ENCODE measurements around the gene ACAA2. TPM values are rescaled to one million over a fixed set of nuclear protein-coding genes. Genes with fewer than 3 reads are reported as not detected.
"Not testable (repeated sequence)": the region's sequence is repeated elsewhere in the genome, so short reads cannot be mapped to it uniquely, and the experiment has no call there.

The ACAA2 gene
- total RNA-seq, 2 donors from 2014 or later, result 19.9 to 37.0 TPM

DNA sequence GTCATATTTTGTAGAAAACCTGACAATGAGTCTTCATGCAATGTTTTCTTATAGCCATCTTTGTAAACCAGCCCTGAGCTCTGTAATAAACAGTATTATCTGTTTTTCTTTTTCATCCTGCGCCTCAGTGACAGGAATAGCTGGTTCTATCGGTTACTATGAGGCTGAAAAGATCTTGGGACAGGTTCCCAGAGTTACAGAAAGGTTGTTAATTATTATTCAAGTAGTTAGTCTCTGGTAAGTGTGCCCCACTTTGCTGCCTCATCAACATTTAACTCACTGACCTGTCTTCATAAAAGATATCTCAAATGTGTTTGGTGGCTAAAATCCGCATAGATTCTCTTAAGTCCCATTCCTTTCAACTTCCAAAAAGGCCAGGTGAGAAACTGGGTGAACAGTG lies 18.6 kb downstream of the ACAA2 start:
- intact Hi-C loops (cut with DNase I), result no loop called here
- DNase-seq (ENCODE audit: low spot score), result no peak
- H3K27ac ChIP-seq, result no peak overlapping the region
- H3K36me3 ChIP-seq, result no peaks in the 10 kb centered on the region
- H3K27me3 ChIP-seq (replicated peaks; ENCODE audit: insufficient read depth), result no peaks in the 10 kb centered on the region
- no peak overlapping the region for H3K4me3 ChIP-seq
- H3K9me3 ChIP-seq, result no peaks in the 10 kb centered on the region
- no peaks in the 10 kb centered on the region for H3K4me1 ChIP-seq (replicated peaks)
- TF ChIP-seq POLR2A (IDR thresholded peaks at IDR 0.05) (no peak), CTCF (IDR thresholded peaks at IDR 0.05) (no peak), POLR2AphosphoS5 (IDR thresholded peaks at IDR 0.05) (no peak)
- WGBS, result 63% methylated on average over 3 of the region's 3 CpGs

DNA sequence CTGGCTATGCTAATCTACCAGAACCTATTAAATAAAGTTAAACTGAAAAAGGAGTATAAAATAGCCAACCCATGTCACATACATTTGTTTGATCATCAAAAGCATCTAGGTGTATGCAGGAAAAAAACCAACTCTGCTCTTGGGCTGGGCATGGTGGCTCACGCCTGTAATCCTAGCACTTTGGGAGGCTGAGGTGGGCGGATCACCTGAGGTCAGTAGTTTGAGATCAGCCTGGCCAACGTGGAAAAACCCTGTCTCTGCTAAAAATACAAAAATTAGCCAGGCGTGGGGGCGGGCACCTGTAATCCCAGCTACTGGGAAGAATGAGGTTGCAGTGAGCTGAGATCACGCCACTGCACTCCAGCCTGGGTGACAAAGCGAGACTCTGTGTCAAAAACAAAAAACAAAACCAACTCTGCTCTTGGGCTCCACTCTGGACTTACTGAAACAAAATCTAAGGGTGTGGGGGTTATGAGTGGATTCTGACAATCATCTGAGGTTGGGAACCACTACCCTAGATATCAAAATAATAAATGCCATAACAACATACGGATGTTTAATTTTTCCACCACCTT lies 23.7 kb downstream of the ACAA2 start:
- intact Hi-C loops (cut with DNase I), result not testable (repeated sequence)

DNA sequence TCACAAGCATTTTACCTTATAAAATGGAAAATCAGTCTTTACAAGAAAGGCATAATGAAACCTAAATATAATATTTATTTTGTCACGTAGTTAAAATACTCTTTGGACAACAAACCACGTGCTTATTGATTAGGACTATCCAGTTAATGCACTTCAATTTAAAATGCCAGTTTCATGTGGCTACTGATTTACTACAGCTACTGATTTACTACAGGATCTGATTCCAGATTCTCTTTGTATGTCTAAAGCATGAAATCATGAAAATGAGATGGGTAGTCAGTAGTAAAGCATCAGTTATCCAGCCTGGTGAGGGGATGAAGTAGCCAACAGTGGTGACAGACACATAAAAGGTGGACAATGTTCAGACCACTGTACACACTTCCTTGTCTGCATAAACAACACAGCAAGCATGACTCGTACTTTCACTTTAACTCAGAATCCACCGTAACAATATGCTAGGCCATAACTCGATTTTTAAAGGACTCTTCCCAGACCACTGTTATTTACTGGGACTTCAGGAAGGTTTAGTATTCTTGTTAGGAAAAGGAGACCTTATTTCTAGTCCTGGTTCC lies 24.9 kb downstream of the ACAA2 start:
- intact Hi-C loops (cut with DNase I), result no loop called here
- Histone ChIP-seq H3K4me3 (no peak overlapping the region), H3K9me3 (no peaks in the 10 kb centered on the region), H3K36me3 (no peaks in the 10 kb centered on the region), H3K27ac (no peak overlapping the region), H3K27me3 (replicated peaks; ENCODE audit: insufficient read depth) (no peaks in the 10 kb centered on the region), H3K4me1 (replicated peaks) (no peaks in the 10 kb centered on the region)
- WGBS, result 28% methylated on average over 5 of the region's 5 CpGs
- no peak for TF ChIP-seq POLR2AphosphoS5 (IDR thresholded peaks at IDR 0.05)
- no peak for TF ChIP-seq POLR2A (IDR thresholded peaks at IDR 0.05)
- no peak for TF ChIP-seq CTCF (IDR thresholded peaks at IDR 0.05)
- no peak for DNase-seq (ENCODE audit: low spot score)

More for the DNA sequence above, 23.7 kb downstream of the ACAA2 start:
- H3K9me3 ChIP-seq; H3K27me3 ChIP-seq (replicated peaks; ENCODE audit: insufficient read depth); H3K4me1 ChIP-seq (replicated peaks); H3K36me3 ChIP-seq; DNase-seq (ENCODE audit: low spot score); H3K27ac ChIP-seq; H3K4me3 ChIP-seq: not testable (repeated sequence)
- WGBS, result 91% methylated on average over 8 of the region's 8 CpGs

DNA sequence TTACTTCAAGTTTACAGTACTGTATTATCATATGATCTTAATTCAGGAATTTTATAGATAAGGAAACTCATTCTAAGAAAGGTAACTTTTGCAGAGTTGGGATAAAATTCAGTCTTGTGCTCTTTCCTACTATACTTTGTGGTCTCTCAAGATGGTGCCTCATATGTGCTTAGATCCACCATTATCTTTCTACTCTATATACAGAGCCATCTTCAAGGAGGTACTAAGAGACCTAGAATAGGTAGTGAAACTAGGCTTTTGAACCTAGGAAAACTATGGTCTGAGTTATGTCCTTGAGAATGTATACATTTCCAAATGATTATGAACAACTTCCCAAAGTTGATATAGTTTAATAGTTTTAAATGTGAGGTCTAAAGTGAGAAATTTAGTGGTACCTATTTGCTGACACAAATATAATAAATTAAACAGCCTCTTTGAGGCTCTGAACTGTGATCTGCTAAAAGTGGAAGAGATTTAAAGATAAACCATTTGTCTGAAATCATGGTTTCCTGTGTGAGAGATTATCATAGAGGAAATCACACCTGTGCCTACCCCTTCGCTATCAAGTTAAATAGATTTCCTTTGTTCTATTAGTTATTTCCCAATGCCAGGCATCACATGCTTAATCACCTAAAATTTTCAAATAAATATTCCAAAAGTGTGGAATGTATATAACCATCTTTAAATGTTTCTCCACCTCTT lies 27.2 kb downstream of the ACAA2 start:
- Histone ChIP-seq H3K4me3 (no peak overlapping the region), H3K27me3 (replicated peaks; ENCODE audit: insufficient read depth) (no peaks in the 10 kb centered on the region), H3K9me3 (no peaks in the 10 kb centered on the region), H3K27ac (no peak overlapping the region), H3K36me3 (no peaks in the 10 kb centered on the region), H3K4me1 (replicated peaks) (no peaks in the 10 kb centered on the region)
- intact Hi-C loops (cut with DNase I), result no loop called here
- TF ChIP-seq CTCF (IDR thresholded peaks at IDR 0.05) (no peak), POLR2AphosphoS5 (IDR thresholded peaks at IDR 0.05) (no peak), POLR2A (IDR thresholded peaks at IDR 0.05) (no peak)
- no peak for DNase-seq (ENCODE audit: low spot score)
- 95% methylated on average over 1 of the region's 1 CpG for WGBS

- Histone ChIP-seq H3K27ac (no peak overlapping the region), H3K36me3 (no peaks in the 10 kb centered on the region), H3K9me3 (no peaks in the 10 kb centered on the region), H3K4me1 (replicated peaks) (no peaks in the 10 kb centered on the region), H3K4me3 (no peak overlapping the region), H3K27me3 (replicated peaks; ENCODE audit: insufficient read depth) (no peaks in the 10 kb centered on the region)
- no peak for DNase-seq (ENCODE audit: low spot score)
- 91% methylated on average over 1 of the region's 1 CpG for WGBS
- intact Hi-C loops (cut with DNase I), result no loop called here
- TF ChIP-seq POLR2AphosphoS5 (IDR thresholded peaks at IDR 0.05), result no peak
- TF ChIP-seq POLR2A (IDR thresholded peaks at IDR 0.05), result no peak
- TF ChIP-seq CTCF (IDR thresholded peaks at IDR 0.05), result no peak
These were observed 28.7 kb downstream of the ACAA2 start for GRCh38 chr18:49784427-49785185.

DNA sequence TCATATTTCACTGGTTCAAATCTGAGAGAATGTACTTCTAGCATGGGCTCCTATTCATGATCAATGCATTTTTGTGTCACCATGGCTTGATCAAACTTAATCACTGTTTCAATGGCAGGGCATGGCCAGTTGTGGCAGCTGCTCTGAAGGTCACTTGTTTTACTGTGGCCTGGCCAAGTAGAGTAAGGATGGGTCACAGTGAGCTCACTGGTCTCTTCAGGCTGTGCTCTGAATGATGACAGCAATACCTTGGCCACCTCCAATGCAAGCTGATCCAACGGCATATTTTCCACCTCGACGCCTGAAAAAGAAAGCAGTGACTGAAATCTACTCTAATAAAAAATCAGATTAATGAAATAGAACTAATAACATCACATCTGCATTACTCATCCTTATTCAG lies 29.7 kb downstream of the ACAA2 start:
- H3K27ac ChIP-seq; H3K27me3 ChIP-seq (replicated peaks; ENCODE audit: insufficient read depth); H3K9me3 ChIP-seq; H3K4me3 ChIP-seq; H3K4me1 ChIP-seq (replicated peaks); H3K36me3 ChIP-seq; intact Hi-C loops (cut with DNase I); DNase-seq (ENCODE audit: low spot score): not testable (repeated sequence)
- 88% methylated on average over 3 of the region's 3 CpGs for whole genome bisulfite sequencing

Data from prostate gland (tissue), 2 donors.